TTC549 (cell line): ENCODE data around the gene SLC5A2.
"Not testable (repeated sequence)": the region's sequence is repeated elsewhere in the genome, so short reads cannot be mapped to it uniquely, and the experiment has no call there.

ENCODE experiments used
- FAIRE-seq: peaks from 2 replicates; lab custom pipeline; 2012; peaks lifted over from hg19 to GRCh38; lab: Jason Lieb, UNC

Gene SLC5A2

GRCh38 chr16:31476303-31477219 is 6.4 kb upstream of the SLC5A2 start:
- FAIRE-seq: no peak

GRCh38 chr16:31477220-31478216 is 5.4 kb upstream of the SLC5A2 start:
- no peak for FAIRE-seq

GRCh38 chr16:31478956-31479355 is 4.0 kb upstream of the SLC5A2 start:
- no peak for FAIRE-seq

- no peak for FAIRE-seq
Observed at GRCh38 chr16:31479751-31480150, 3.2 kb upstream of the SLC5A2 start.

- FAIRE-seq: no peak
Observed at GRCh38 chr16:31480851-31481536, 1.9 kb upstream of the SLC5A2 start.

GRCh38 chr16:31484048-31484447 is 1.1 kb downstream of the SLC5A2 start:
- not testable (repeated sequence) for FAIRE-seq

- no peak for FAIRE-seq
Observed at GRCh38 chr16:31484491-31485171, 1.7 kb downstream of the SLC5A2 start.

- no peak for FAIRE-seq
Observed at GRCh38 chr16:31485571-31485970, 2.6 kb downstream of the SLC5A2 start.

GRCh38 chr16:31486045-31486444 is 3.1 kb downstream of the SLC5A2 start:
- FAIRE-seq: no peak

GRCh38 chr16:31487071-31487719 is 4.3 kb downstream of the SLC5A2 start:
- FAIRE-seq: no peak

- FAIRE-seq: no peak
Observed at GRCh38 chr16:31487720-31488467, 5.0 kb downstream of the SLC5A2 start.

- FAIRE-seq: no peak
Observed at GRCh38 chr16:31488468-31489297, 5.8 kb downstream of the SLC5A2 start.

- FAIRE-seq: no peak
Observed at GRCh38 chr16:31489298-31489564, 6.3 kb downstream of the SLC5A2 start.

GRCh38 chr16:31489616-31490584 is 7.0 kb downstream of the SLC5A2 start:
- no peak for FAIRE-seq

GRCh38 chr16:31491778-31492418 is 9.0 kb downstream of the SLC5A2 start:
- FAIRE-seq: no peak

GRCh38 chr16:31493506-31494125 is 10.7 kb downstream of the SLC5A2 start:
- no peak for FAIRE-seq

- FAIRE-seq: no peak
Observed at GRCh38 chr16:31496670-31497069, 13.7 kb downstream of the SLC5A2 start.

- no peak for FAIRE-seq
Observed at GRCh38 chr16:31498493-31498892, 15.6 kb downstream of the SLC5A2 start.
